ENCODE measurements around the gene TGM5. TPM values are rescaled to one million over a fixed set of nuclear protein-coding genes. Genes with fewer than 3 reads are reported as not detected.
A peak's percentile ranks its signal among the peaks of the same experiment; 100 is the strongest.

TGM5 gene
- total RNA-seq, 6 donors from 2014 or later: 0.30 TPM; not detected in 5

- no peak overlapping the region for H3K27ac ChIP-seq
- no peaks in the 10 kb centered on the region for H3K9me3 ChIP-seq
- no peak overlapping the region for H3K4me3 ChIP-seq
- no peaks in the 10 kb centered on the region for H3K36me3 ChIP-seq
- DNase-seq: no peak
- no peaks in the 10 kb centered on the region for H3K4me1 ChIP-seq
- peaks cover 0 to 5% (median 0%) of the 10 kb centered on the region in 4 donors for H3K27me3 ChIP-seq
- no peak for TF ChIP-seq POLR2A (IDR thresholded peaks at IDR 0.05)
- ATAC-seq (ENCODE audit: low FRiP score in 2 of 2): no peak
- WGBS, 2 donors: 96 to 100% methylated on average over 1 to 4 of the region's 4 CpGs
Observed at GRCh38 chr15:43211224-43211735, 55.4 kb downstream of the TGM5 start.

- no peaks in the 10 kb centered on the region for H3K9me3 ChIP-seq
- ATAC-seq (ENCODE audit: low FRiP score in 2 of 2): no peak
- H3K4me1 ChIP-seq: no peaks in the 10 kb centered on the region
- H3K36me3 ChIP-seq: no peaks in the 10 kb centered on the region
- TF ChIP-seq POLR2AphosphoS5 (IDR thresholded peaks at IDR 0.05) (no peak), POLR2A (IDR thresholded peaks at IDR 0.05) (no peak), CTCF (IDR thresholded peaks at IDR 0.05) (no peak), EP300 (IDR thresholded peaks at IDR 0.05) (no peak)
- H3K27me3 ChIP-seq: peaks cover 0 to 5% (median 0%) of the 10 kb centered on the region in 4 donors
- DNase-seq: no peak
- no peak overlapping the region for H3K4me3 ChIP-seq
- no peak overlapping the region for H3K27ac ChIP-seq
- 72 to 86% methylated on average over 9 of the region's 9 CpGs for WGBS, 2 donors
Observed at GRCh38 chr15:43210807-43211206, 55.9 kb downstream of the TGM5 start.

- no peak for ATAC-seq (ENCODE audit: low FRiP score in 2 of 2)
- no peak overlapping the region for H3K27ac ChIP-seq
- H3K4me3 ChIP-seq: no peak overlapping the region
- no peaks in the 10 kb centered on the region for H3K9me3 ChIP-seq
- TF ChIP-seq POLR2A (IDR thresholded peaks at IDR 0.05) (no peak), EP300 (IDR thresholded peaks at IDR 0.05) (no peak), POLR2AphosphoS5 (IDR thresholded peaks at IDR 0.05) (no peak), CTCF (IDR thresholded peaks at IDR 0.05) (no peak)
- H3K36me3 ChIP-seq: no peaks in the 10 kb centered on the region
- H3K4me1 ChIP-seq: no peaks in the 10 kb centered on the region
- no peak for DNase-seq
- 83 to 90% methylated on average over 13 to 15 of the region's 15 CpGs for WGBS, 2 donors
- H3K27me3 ChIP-seq: peaks cover 0 to 5% (median 0%) of the 10 kb centered on the region in 4 donors
Observed at GRCh38 chr15:43210172-43210745, 56.5 kb downstream of the TGM5 start.

- Histone ChIP-seq H3K9me3 (no peaks in the 10 kb centered on the region), H3K36me3 (no peaks in the 10 kb centered on the region), H3K27me3 (peaks cover 0 to 5% (median 0%) of the 10 kb centered on the region in 4 donors), H3K27ac (no peak overlapping the region), H3K4me1 (no peaks in the 10 kb centered on the region), H3K4me3 (no peak overlapping the region)
- peak in 1 of 2 donors; percentile 77 for DNase-seq
- WGBS, 2 donors: 63 to 79% methylated on average over 5 to 13 of the region's 13 CpGs
- no peak for TF ChIP-seq CTCF (IDR thresholded peaks at IDR 0.05)
- no peak for ATAC-seq (ENCODE audit: low FRiP score in 2 of 2)
Observed at GRCh38 chr15:43209059-43209824, 57.5 kb downstream of the TGM5 start.

GRCh38 chr15:43208052-43209002, 58.4 kb downstream of the TGM5 start:
- DNase-seq: no peak
- TF ChIP-seq POLR2A (IDR thresholded peaks at IDR 0.05): no peak
- no peak for TF ChIP-seq POLR2AphosphoS5 (IDR thresholded peaks at IDR 0.05)
- TF ChIP-seq CTCF (IDR thresholded peaks at IDR 0.05): no peak
- TF ChIP-seq EP300 (IDR thresholded peaks at IDR 0.05): no peak
- Histone ChIP-seq H3K36me3 (no peaks in the 10 kb centered on the region), H3K4me1 (no peaks in the 10 kb centered on the region), H3K27me3 (peaks cover 0 to 5% (median 0%) of the 10 kb centered on the region in 4 donors), H3K9me3 (no peaks in the 10 kb centered on the region), H3K4me3 (no peak overlapping the region), H3K27ac (no peak overlapping the region)
- no peak for ATAC-seq (ENCODE audit: low FRiP score in 2 of 2)
- WGBS, 2 donors: 71 to 73% methylated on average over 23 of the region's 23 CpGs

Data from upper lobe of left lung (tissue), 6 donors.